CD14-positive monocyte (primary cell): ENCODE measurements around the gene FKBP5. TPM values are rescaled to one million over a fixed set of nuclear protein-coding genes. Genes with fewer than 3 reads are reported as not detected.

Experiments
- DNase-seq, 3 donors: peaks; one replicate each; pipeline ENCODE4 v3.0.0-alpha.2; 2011 to 2022
- H2AFZ ChIP-seq: 2 replicates; pipeline ENCODE4 v1.6.0; 2012; ENCODE audit warnings: mild to moderate bottlenecking, low read depth, low read length, inconsistent platforms; ENCODE audit not compliant: insufficient read depth, poor library complexity, severe bottlenecking
- H3K27ac ChIP-seq, 2 donors: 1 replicate in 1 of 2; 2 replicates in 1 of 2; pipeline ENCODE4 v1.5.1; 2012 to 2013; ENCODE audit warnings: low read length in 2 of 2, control low read depth in 1 of 2, inconsistent platforms in 1 of 2, low read depth in 1 of 2, mild to moderate bottlenecking in 1 of 2
- H3K27me3 ChIP-seq, 2 donors: one replicate each; pipeline versions ENCODE4 v1.6.0 to v1.6.1; 2011 to 2013; ENCODE audit warnings: low read length in 2 of 2; ENCODE audit not compliant: control insufficient read depth in 2 of 2, insufficient read depth in 2 of 2
- H3K36me3 ChIP-seq, 2 donors: replicated peaks in 1 of 2; 1 replicate in 1 of 2; 2 replicates in 1 of 2; pipeline versions ENCODE4 v1.5.1 to v1.6.1; 2012 to 2013; ENCODE audit warnings: low read length in 2 of 2, control low read depth in 1 of 2, inconsistent platforms in 1 of 2, mild to moderate bottlenecking in 1 of 2; ENCODE audit not compliant: insufficient read depth in 2 of 2, control insufficient read depth in 1 of 2
- H3K4me1 ChIP-seq, 2 donors: 1 replicate in 1 of 2; 2 replicates in 1 of 2; pipeline versions ENCODE4 v1.5.1 to v1.6.1; 2012 to 2013; ENCODE audit warnings: low read length in 2 of 2, control low read depth in 1 of 2, inconsistent platforms in 1 of 2, mild to moderate bottlenecking in 1 of 2, moderate library complexity in 1 of 2; ENCODE audit not compliant: insufficient read depth in 2 of 2, control insufficient read depth in 1 of 2
- H3K4me2 ChIP-seq: replicated peaks from 2 replicates; pipeline ENCODE3; 2012; ENCODE audit warnings: low read length, moderate library complexity, mild to moderate bottlenecking; ENCODE audit not compliant: poor library complexity, severe bottlenecking; ENCODE audit errors: extremely low read depth
- H3K4me3 ChIP-seq, 3 experiments: fragments of 200-600 bp in 1 of 3; sonication (generic) in 1 of 3; replicated peaks in 1 of 3; 1 replicate in 2 of 3; 2 replicates in 1 of 3; pipeline ENCODE4 v1.5.1; 2011 to 2013; ENCODE audit warnings: low read length in 3 of 3, mild to moderate bottlenecking in 3 of 3, control low read depth in 2 of 3, low read depth in 2 of 3, inconsistent platforms in 1 of 3, moderate library complexity in 1 of 3
- H3K79me2 ChIP-seq: 2 replicates; pipeline ENCODE4 v1.6.0; 2012; ENCODE audit warnings: mild to moderate bottlenecking, control low read depth, inconsistent platforms, low read length, moderate library complexity; ENCODE audit not compliant: insufficient read depth
- H3K9ac ChIP-seq: 2 replicates; pipeline ENCODE4 v1.6.0; 2017; ENCODE audit warnings: low read length, mild to moderate bottlenecking; ENCODE audit not compliant: insufficient read depth, poor library complexity, severe bottlenecking
- H3K9me3 ChIP-seq, 2 donors: replicated peaks in 1 of 2; 1 replicate in 1 of 2; 2 replicates in 1 of 2; pipeline versions ENCODE4 v1.5.1 to v1.6.1; 2012 to 2013; ENCODE audit warnings: low read length in 2 of 2, control low read depth in 1 of 2; ENCODE audit not compliant: control insufficient read depth in 1 of 2, insufficient read depth in 1 of 2
- H4K20me1 ChIP-seq: 2 replicates; pipeline ENCODE4 v1.6.0; 2012; ENCODE audit warnings: mild to moderate bottlenecking, low read length, control low read depth, moderate library complexity; ENCODE audit not compliant: insufficient read depth
- H3K27ac Mint-ChIP-seq, 7 donors: one replicate each; pipeline ENCODE4 v1.8.0; 2020; ENCODE audit warnings: mild to moderate bottlenecking in 7 of 7, mixed read lengths in 7 of 7, moderate library complexity in 6 of 7, inconsistent platforms in 2 of 7
- H3K27me3 Mint-ChIP-seq, 3 donors: one replicate each; pipeline ENCODE4 v1.8.0; 2021 to 2022; ENCODE audit warnings: low read depth in 3 of 3, mild to moderate bottlenecking in 3 of 3, mixed read lengths in 3 of 3, moderate library complexity in 3 of 3, inconsistent platforms in 1 of 3
- H3K36me3 Mint-ChIP-seq, 2 donors: one replicate each; pipeline ENCODE4 v1.8.0; 2020; ENCODE audit warnings: mixed read lengths in 2 of 2, inconsistent platforms in 1 of 2, mild to moderate bottlenecking in 1 of 2
- H3K4me1 Mint-ChIP-seq: one replicate; pipeline ENCODE4 v1.8.0; 2020; ENCODE audit warnings: mild to moderate bottlenecking, mixed read lengths
- H3K4me3 Mint-ChIP-seq, 2 donors: one replicate each; pipeline ENCODE4 v1.8.0; 2020; ENCODE audit warnings: mild to moderate bottlenecking in 2 of 2, mixed read lengths in 2 of 2, moderate library complexity in 1 of 2
- H3K9me3 Mint-ChIP-seq, 7 donors: one replicate each; pipeline ENCODE4 v1.8.0; 2020 to 2022; ENCODE audit warnings: mixed read lengths in 7 of 7, mild to moderate bottlenecking in 6 of 7, moderate library complexity in 6 of 7, inconsistent platforms in 2 of 7
- WGBS: methylation state at CpG from one replicate; pipeline ENCODE4 v1.1.5; 2013; ENCODE audit warnings: missing lambda C conversion rate; ENCODE audit not compliant: insufficient coverage; 5-methylcytosine and 5-hydroxymethylcytosine counted together
- intact Hi-C, 2 donors: fragments of 100-400 bp; cut with micrococcal nuclease; formaldehyde crosslinking; loops; one replicate each; pipeline versions ENCODE4 v1.15.0 to v1.15.1; 2023
- polyA plus RNA-seq, 3 donors: library from polyadenylated mRNA; depleted of rRNA in 1 of 3; unstranded in 2 of 3; stranded (reverse) in 1 of 3; fragments of 300-500 nt in 2 of 3; fragments of >200 nt in 1 of 3; fragmentation: Illumina TruSeq in 2 of 3; gene quantifications; 1 replicate in 2 of 3; 2 replicates in 1 of 3; pipeline ENCODE4 v1.2.3, GENCODE V29; 2012 to 2021
- TF ChIP-seq, protein P1 (sequence below): fragments of 200-600 bp; IDR thresholded peaks from one replicate; pipeline ENCODE4 v1.8.0; 2022; ENCODE audit warnings: antibody characterized with exemption, mild to moderate bottlenecking

The FKBP5 gene
- polyA plus RNA-seq, 3 donors = 20.2 to 58.5 (median 56.9) TPM

DNA sequence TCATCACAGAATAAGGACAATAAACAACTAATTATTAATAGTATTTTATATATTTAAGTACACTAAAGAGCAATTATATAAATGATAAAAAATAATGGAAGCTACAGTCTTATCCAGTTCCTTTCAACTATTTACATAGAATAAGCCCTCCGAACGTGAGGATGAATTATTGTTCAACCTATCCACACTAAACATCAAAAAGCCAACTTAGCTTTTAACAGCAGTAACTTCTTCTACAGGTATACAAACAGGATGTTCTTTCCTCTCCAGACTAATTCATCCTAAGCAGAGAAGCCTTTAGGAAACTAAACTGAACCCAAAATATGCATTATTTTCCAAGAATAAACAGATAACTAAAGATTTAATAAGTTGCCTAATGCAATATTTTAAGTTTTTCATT, 2.3 kb downstream of the FKBP5 start:
- Histone ChIP-seq H4K20me1 (peaks cover 60% of the 10 kb centered on the region), H3K9ac (no peak overlapping the region), H3K4me1 (peaks cover 22 to 42% of the 10 kb centered on the region in 2 donors), H2AFZ (no peak overlapping the region), H3K27ac (peak overlapping the region in 1 of 2 donors; percentile 80), H3K4me3 (peak overlapping the region; percentile 83 to 98 (median 98)), H3K36me3 (peaks cover 4 to 21% of the 10 kb centered on the region in 2 donors), H3K27me3 (no peaks in the 10 kb centered on the region), H3K79me2 (peaks cover 72% of the 10 kb centered on the region), H3K4me2 (peak overlapping the region; percentile 81), H3K9me3 (no peaks in the 10 kb centered on the region)
- Mint-ChIP-seq H3K27ac (peak overlapping the region in 2 of 7 donors; percentile 26 to 88), H3K36me3 (peaks cover 7 to 8% of the 10 kb centered on the region in 2 donors), H3K4me3 (peak overlapping the region in 1 of 2 donors; percentile 97), H3K9me3 (peaks cover 0 to 3% (median 0%) of the 10 kb centered on the region in 7 donors), H3K4me1 (peaks cover 28% of the 10 kb centered on the region), H3K27me3 (peaks cover 0 to 3% (median 0%) of the 10 kb centered on the region in 3 donors)
- TF ChIP-seq, protein P1, sequence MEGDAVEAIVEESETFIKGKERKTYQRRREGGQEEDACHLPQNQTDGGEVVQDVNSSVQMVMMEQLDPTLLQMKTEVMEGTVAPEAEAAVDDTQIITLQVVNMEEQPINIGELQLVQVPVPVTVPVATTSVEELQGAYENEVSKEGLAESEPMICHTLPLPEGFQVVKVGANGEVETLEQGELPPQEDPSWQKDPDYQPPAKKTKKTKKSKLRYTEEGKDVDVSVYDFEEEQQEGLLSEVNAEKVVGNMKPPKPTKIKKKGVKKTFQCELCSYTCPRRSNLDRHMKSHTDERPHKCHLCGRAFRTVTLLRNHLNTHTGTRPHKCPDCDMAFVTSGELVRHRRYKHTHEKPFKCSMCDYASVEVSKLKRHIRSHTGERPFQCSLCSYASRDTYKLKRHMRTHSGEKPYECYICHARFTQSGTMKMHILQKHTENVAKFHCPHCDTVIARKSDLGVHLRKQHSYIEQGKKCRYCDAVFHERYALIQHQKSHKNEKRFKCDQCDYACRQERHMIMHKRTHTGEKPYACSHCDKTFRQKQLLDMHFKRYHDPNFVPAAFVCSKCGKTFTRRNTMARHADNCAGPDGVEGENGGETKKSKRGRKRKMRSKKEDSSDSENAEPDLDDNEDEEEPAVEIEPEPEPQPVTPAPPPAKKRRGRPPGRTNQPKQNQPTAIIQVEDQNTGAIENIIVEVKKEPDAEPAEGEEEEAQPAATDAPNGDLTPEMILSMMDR = no peak
- no CpG with 5 or more reads among the region's 2 CpGs for WGBS
- no peak for DNase-seq
- intact Hi-C loops = loop anchor here in 1 of 2 donors (2.0 to 10.0 kb wide), 2 partner anchors 42 to 102 kb away; no protein-coding TSS in a partner anchor

DNA sequence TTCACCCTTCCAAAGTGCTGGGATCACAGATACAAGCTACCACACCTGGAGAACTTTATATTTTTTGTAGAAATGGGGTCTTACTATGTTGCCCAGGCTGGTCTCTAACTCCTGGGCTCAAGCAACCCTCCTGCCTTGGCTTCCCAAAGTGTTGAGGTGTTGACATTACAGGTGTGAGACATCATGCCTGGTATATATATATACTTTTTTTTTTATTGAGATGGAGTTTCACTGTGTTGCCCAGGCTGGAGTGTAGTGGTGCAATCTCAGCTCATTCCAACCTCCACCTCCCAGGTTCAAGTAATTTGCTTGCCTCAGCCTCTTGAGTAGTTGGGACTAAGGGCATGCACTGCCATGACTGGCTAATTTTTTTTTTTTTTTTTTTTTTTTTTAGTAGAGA, 5.4 kb downstream of the FKBP5 start:
- peaks cover 91% of the 10 kb centered on the region for H4K20me1 ChIP-seq
- peaks cover 5 to 18% of the 10 kb centered on the region in 2 donors for H3K4me1 ChIP-seq
- H3K36me3 ChIP-seq = peaks cover 15 to 44% of the 10 kb centered on the region in 2 donors
- TF ChIP-seq, protein P1 = no peak
- Mint-ChIP-seq H3K9me3 (no peaks in the 10 kb centered on the region), H3K27ac (no peak overlapping the region), H3K36me3 (peaks cover 22 to 27% of the 10 kb centered on the region in 2 donors), H3K4me3 (no peak overlapping the region), H3K4me1 (peaks cover 28% of the 10 kb centered on the region), H3K27me3 (peaks cover 0 to 1% (median 0%) of the 10 kb centered on the region in 3 donors)
- H3K79me2 ChIP-seq = peaks cover 99% of the 10 kb centered on the region
- no peaks in the 10 kb centered on the region for H3K9me3 ChIP-seq
- intact Hi-C loops = loop anchor here in 1 of 2 donors (10.0 kb wide), 1 partner anchor 98 kb away; no protein-coding TSS in a partner anchor
- H3K4me2 ChIP-seq = no peak overlapping the region
- H3K4me3 ChIP-seq = no peak overlapping the region
- no peak overlapping the region for H3K9ac ChIP-seq
- DNase-seq = no peak
- no peak overlapping the region for H2AFZ ChIP-seq
- H3K27me3 ChIP-seq = no peaks in the 10 kb centered on the region
- H3K27ac ChIP-seq = no peak overlapping the region
